ENCODE measurements around the gene BBS9.

Gene BBS9

DNA sequence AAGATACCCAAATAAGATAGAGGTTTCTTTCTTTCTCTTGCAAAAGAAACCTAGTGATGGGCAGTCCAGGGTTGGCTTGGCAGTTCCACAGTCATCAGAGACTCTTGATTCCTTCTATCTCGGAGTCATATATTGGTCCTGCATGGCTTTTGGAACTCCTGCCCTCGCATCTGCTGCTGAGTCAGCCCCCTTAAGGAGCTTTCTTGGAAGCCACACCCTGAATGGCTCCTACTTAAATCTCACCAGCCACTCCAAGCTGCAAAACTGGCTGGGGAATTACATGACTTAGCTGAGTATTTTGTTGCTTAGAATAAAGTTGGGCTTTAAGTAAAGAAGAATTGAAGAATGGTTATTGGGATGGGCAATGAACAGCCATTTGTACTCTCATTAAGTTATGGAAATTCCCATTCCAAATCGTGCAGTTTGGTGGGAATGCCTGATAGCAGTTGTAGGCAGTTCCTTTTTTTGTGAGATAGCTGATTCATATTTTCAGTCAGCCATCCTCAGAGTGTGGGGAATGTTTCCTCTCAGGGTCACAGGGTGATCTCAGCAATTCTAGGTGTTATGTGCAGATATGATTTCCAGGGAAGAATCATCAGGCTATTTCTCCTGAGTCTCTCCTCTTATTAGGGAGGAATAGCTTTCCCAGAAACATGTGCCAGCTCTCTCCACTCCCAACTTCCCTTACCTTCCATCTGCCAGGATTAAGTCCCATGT lies 209.9 kb downstream of the BBS9 start:
- DNase-seq (ENCODE audit: low read depth), result no peak
- TF ChIP-seq, protein P1, sequence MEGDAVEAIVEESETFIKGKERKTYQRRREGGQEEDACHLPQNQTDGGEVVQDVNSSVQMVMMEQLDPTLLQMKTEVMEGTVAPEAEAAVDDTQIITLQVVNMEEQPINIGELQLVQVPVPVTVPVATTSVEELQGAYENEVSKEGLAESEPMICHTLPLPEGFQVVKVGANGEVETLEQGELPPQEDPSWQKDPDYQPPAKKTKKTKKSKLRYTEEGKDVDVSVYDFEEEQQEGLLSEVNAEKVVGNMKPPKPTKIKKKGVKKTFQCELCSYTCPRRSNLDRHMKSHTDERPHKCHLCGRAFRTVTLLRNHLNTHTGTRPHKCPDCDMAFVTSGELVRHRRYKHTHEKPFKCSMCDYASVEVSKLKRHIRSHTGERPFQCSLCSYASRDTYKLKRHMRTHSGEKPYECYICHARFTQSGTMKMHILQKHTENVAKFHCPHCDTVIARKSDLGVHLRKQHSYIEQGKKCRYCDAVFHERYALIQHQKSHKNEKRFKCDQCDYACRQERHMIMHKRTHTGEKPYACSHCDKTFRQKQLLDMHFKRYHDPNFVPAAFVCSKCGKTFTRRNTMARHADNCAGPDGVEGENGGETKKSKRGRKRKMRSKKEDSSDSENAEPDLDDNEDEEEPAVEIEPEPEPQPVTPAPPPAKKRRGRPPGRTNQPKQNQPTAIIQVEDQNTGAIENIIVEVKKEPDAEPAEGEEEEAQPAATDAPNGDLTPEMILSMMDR (IDR thresholded peaks at IDR 0.05; ENCODE audit: control insufficient read depth, extremely low read depth, insufficient read depth), result no peak
- no peak overlapping the region for H3K4me3 ChIP-seq (ENCODE audit: low read depth, low read length)

DNA sequence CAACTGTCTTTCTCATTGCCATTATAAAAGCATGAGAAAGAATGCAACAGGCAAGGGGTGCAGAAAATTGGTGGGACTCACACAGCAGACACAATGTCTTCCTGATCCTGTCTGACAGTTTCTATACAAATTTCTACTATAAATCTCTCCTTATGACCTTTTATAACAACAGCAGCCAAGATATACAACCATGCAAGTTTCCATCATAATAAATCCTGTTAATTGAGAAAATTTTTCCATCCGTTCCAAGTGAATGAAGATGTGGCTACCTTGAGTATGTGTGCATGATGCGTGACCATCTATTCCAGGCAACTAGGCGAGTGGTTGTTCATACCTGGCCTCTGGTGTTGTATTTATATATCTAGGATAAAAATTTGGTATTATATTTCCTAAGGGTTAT lies 216.7 kb downstream of the BBS9 start:
- no peak for DNase-seq (ENCODE audit: low read depth)
- H3K4me3 ChIP-seq (ENCODE audit: low read depth, low read length), result no peak overlapping the region
- TF ChIP-seq, protein P1 (IDR thresholded peaks at IDR 0.05; ENCODE audit: control insufficient read depth, extremely low read depth, insufficient read depth), result no peak

DNA sequence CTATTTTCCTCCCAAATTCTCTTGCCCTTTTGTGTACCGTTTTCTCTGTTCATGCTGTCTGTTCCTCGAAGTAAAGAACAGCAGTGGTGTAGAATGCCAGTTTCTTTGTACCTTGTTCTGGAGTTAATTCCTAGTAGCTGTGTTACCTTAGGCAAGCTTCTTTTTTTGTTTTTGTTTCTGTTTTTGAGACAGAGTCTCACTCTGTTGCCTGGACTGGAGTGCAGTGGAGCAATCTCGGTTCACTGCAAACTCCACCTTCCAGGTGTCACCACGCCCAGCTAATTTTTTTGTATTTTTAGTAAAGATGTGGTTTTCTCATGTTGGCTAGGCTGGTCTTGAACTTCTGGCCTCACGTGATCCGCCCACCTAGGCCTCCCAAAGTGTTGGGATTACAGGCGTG lies 221.2 kb downstream of the BBS9 start:
- DNase-seq (ENCODE audit: low read depth), result no peak
- no peak overlapping the region for H3K4me3 ChIP-seq (ENCODE audit: low read depth, low read length)
- TF ChIP-seq, protein P1 (IDR thresholded peaks at IDR 0.05; ENCODE audit: control insufficient read depth, extremely low read depth, insufficient read depth), result no peak

DNA sequence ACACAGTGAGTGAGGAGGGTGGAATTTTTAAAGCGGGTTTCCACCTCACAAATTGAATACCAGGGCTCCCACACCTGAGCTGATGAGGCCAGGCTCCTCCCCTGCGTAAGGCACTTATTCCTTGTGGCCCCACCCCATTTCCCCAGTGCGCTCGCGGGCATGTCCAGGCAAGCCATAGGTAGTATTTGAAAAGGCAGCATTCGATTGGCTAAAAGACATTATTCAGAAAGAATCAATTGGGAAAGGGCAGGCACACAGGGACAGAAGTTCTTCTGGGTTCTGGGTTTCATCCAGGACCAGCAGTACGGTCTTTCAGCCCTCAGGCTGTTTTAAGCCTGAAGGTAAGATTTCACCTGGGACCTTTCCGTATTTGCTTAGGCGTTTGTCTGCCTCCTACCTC lies 222.3 kb downstream of the BBS9 start:
- H3K4me3 ChIP-seq (ENCODE audit: low read depth, low read length), result no peak overlapping the region
- DNase-seq (ENCODE audit: low read depth), result no peak
- TF ChIP-seq, protein P1 (IDR thresholded peaks at IDR 0.05; ENCODE audit: control insufficient read depth, extremely low read depth, insufficient read depth), result no peak

DNA sequence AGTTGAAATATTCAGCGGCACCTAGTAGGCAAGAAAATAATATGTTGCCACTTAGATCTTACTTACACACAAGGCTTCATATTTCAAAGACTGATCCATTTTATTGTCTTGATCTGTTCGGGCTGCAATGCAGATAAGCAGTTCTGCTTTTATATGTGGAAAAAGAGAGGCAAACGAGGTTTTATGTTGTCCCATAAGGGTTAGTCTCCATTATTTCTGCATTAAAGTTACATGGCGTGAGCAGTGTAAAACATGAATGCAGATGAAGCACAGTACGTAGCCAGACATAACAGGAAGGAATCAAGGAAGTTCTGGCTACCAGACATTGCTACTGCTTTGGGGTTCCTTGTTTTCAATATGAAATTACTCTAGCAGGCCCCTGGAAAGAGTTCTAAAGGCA lies 224.8 kb downstream of the BBS9 start:
- no peak for DNase-seq (ENCODE audit: low read depth)
- TF ChIP-seq, protein P1 (IDR thresholded peaks at IDR 0.05; ENCODE audit: control insufficient read depth, extremely low read depth, insufficient read depth), result no peak
- H3K4me3 ChIP-seq (ENCODE audit: low read depth, low read length), result no peak overlapping the region

DNA sequence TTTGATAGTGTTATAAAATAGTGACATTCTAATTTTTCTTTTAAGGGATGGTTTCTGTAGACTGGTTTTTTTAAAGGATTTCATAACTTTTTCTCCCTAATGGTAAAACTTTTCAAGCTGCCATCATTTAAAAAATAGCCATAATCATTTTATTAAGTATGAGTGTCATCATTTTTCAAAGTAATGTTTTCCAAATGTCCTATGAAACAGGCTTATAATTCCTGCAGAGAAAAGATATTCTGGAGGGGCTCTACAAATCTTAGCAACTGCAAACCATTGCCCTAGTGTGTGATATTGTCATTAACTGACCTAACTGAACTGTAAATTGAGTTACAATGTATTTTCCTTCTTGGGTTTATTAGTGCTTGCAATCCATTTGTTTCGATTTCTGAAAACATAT lies 226.0 kb downstream of the BBS9 start:
- no peak for DNase-seq (ENCODE audit: low read depth)
- H3K4me3 ChIP-seq (ENCODE audit: low read depth, low read length), result no peak overlapping the region
- TF ChIP-seq, protein P1 (IDR thresholded peaks at IDR 0.05; ENCODE audit: control insufficient read depth, extremely low read depth, insufficient read depth), result no peak

DNA sequence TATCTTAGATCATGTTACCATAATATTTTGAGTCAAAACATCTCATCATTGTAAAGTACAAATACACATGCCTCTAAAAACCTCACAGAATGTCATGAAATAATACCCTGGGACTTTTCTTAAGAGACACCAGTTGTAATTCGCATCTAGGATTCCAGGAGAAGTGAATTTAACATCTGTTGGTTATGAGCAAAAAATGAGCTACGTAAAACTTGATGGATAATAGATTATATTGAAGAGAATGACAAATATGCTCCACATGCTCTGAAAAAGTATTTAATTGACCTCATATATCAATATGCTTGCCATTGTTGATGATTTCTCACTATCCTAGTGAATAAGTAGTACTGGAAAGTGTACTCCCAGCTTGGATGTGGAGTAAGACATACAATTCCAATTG lies 227.0 kb downstream of the BBS9 start:
- no peak for DNase-seq (ENCODE audit: low read depth)
- TF ChIP-seq, protein P1 (IDR thresholded peaks at IDR 0.05; ENCODE audit: control insufficient read depth, extremely low read depth, insufficient read depth), result no peak
- H3K4me3 ChIP-seq (ENCODE audit: low read depth, low read length), result no peak overlapping the region

Measured in LNCaP clone FGC (cell line).